Measurements from ENCODE around the gene OMP. TPM values are rescaled to one million over a fixed set of nuclear protein-coding genes. Genes with fewer than 3 reads are reported as not detected.
"Not testable (repeated sequence)": the region's sequence is repeated elsewhere in the genome, so short reads cannot be mapped to it uniquely, and the experiment has no call there.

OMP gene
- total RNA-seq, 2 donors from 2014 or later = not detected

DNA sequence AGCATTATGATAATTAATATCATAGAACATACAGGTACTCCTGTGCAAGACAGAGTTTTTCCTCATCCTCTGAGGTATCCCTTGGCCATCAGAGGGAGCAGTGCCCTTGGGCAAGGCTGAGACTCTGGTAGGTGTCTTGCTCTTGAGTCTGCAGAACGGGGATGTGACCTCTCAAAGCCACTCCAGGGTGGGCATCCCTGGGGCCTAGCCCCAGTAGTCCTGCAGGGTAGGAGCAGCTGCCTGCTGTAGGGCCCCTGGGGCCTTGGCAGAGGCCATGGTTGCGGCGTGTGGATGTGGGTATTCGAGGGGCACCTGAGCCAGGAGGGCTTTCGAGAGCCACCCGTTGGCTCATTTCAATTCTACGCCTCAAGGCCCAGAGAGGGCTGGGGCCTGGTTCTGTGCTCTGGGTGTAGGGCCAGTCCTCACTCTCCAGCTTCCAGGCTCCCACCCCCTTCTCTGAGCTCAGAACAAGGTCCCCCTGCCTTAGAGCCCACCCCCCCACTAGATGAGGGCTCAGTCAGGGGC lies 7.7 kb upstream of the OMP start:
- Histone ChIP-seq H3K27ac (no peak overlapping the region), H3K36me3 (replicated peaks in 1 of 2; ENCODE audit: insufficient read depth in 1 of 2, low read depth in 2 of 2) (no peaks in the 10 kb centered on the region), H3K4me3 (no peak overlapping the region), H3K27me3 (no peaks in the 10 kb centered on the region), H3K9me3 (no peaks in the 10 kb centered on the region), H3K4me1 (peaks cover 11% of the 10 kb centered on the region)
- ATAC-seq (no peak), DNase-seq (peak in 1 of 4 donors; percentile 8)
- 57 to 94% methylated on average over 1 to 7 of the region's 7 CpGs for WGBS, 2 donors
- intact Hi-C loops (cut with DNase I) = loop anchor here (10.0 kb wide), 1 partner anchor 170 kb away; no protein-coding TSS in a partner anchor
- TF ChIP-seq POLR2A (IDR thresholded peaks at IDR 0.05) = no peak
- TF ChIP-seq CTCF (IDR thresholded peaks at IDR 0.05) = no peak

- no peaks in the 10 kb centered on the region for H3K36me3 ChIP-seq (replicated peaks in 1 of 2; ENCODE audit: insufficient read depth in 1 of 2, low read depth in 2 of 2)
- peak; percentile 44 to 80 (median 66) for DNase-seq
- peak overlapping the region in 1 of 4 donors; percentile 34 for H3K27ac ChIP-seq
- H3K4me1 ChIP-seq = peaks cover 11% of the 10 kb centered on the region
- H3K4me3 ChIP-seq = no peak overlapping the region
- TF ChIP-seq CTCF (IDR thresholded peaks at IDR 0.05) (no peak), POLR2A (IDR thresholded peaks at IDR 0.05) (no peak)
- no peaks in the 10 kb centered on the region for H3K9me3 ChIP-seq
- no peaks in the 10 kb centered on the region for H3K27me3 ChIP-seq
- WGBS, 2 donors = 79 to 91% methylated on average over 14 to 21 of the region's 21 CpGs
- intact Hi-C loops (cut with DNase I) = loop anchor here (10.0 kb wide), 1 partner anchor 171 kb away; no protein-coding TSS in a partner anchor
- peak; percentile 61 for ATAC-seq
Observed at GRCh38 chr11:77095551-77096490, 6.8 kb upstream of the OMP start.

GRCh38 chr11:77096591-77097019 lies 6.0 kb upstream of the OMP start:
- no peaks in the 10 kb centered on the region for H3K36me3 ChIP-seq (replicated peaks in 1 of 2; ENCODE audit: insufficient read depth in 1 of 2, low read depth in 2 of 2)
- peak in 1 of 4 donors; percentile 10 for DNase-seq
- no peaks in the 10 kb centered on the region for H3K27me3 ChIP-seq
- H3K9me3 ChIP-seq = no peaks in the 10 kb centered on the region
- 93 to 95% methylated on average over 8 of the region's 8 CpGs for WGBS, 2 donors
- TF ChIP-seq POLR2A (IDR thresholded peaks at IDR 0.05) (no peak), CTCF (IDR thresholded peaks at IDR 0.05) (no peak)
- peaks cover 11% of the 10 kb centered on the region for H3K4me1 ChIP-seq
- H3K4me3 ChIP-seq = no peak overlapping the region
- intact Hi-C loops (cut with DNase I) = loop anchor here (10.0 kb wide), 1 partner anchor 172 kb away; no protein-coding TSS in a partner anchor
- H3K27ac ChIP-seq = no peak overlapping the region
- no peak for ATAC-seq

DNA sequence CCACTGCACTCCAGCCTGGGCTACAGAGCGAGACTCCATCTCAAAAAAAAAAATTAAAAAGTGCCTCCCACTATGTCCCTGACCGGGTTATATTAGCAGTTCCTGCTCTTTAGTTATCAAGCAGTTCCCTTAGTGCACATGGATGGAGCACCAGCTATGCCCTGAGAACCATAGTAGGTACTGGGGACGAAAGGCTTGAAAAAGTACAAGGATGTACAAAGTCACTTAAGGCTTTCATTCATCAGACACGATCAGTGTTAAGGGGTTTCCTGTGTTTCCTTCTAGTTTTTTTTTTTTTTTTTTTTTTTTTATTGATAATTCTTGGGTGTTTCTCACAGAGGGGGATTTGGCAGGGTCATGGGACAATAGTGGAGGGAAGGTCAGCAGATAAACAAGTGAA lies 5.5 kb upstream of the OMP start:
- not testable (repeated sequence) for H3K27ac ChIP-seq
- WGBS, 2 donors = 75 to 82% methylated on average over 4 of the region's 4 CpGs
- intact Hi-C loops (cut with DNase I) = loop anchor here (10.0 kb wide), 1 partner anchor 172 kb away; no protein-coding TSS in a partner anchor

More for the DNA sequence above, 5.5 kb upstream of the OMP start:
- not testable (repeated sequence) for H3K27me3 ChIP-seq; H3K36me3 ChIP-seq (replicated peaks in 1 of 2; ENCODE audit: insufficient read depth in 1 of 2, low read depth in 2 of 2); ATAC-seq; H3K9me3 ChIP-seq; H3K4me3 ChIP-seq; DNase-seq
- peaks cover 11% of the 10 kb centered on the region for H3K4me1 ChIP-seq

Data from body of pancreas (tissue), 4 donors.